Panc1 (cell line): ENCODE results near the gene WFIKKN2. TPM values are rescaled to one million over a fixed set of nuclear protein-coding genes. Genes with fewer than 3 reads are reported as not detected.

Source experiments
- ATAC-seq: fragments of 200-7000 bp; cut with Tn5 transposase; 2 replicates; pipeline ENCODE4 v1.9.1; 2020; ENCODE audit warnings: mild to moderate bottlenecking, moderate library complexity
- BruUV-seq: library from RNA; stranded (reverse); fragments of 400-500 nt; replicated peaks from 2 replicates; lab custom pipeline; 2021; lab: Mats Ljungman, UMichigan
- CTCF ChIA-PET: fragments of 300-600 bp; sonication (Branson Sonifier 250); formaldehyde crosslinking; loops from one replicate; lab custom pipeline; 2022; ENCODE audit warnings: antibody characterized with exemption; lab: Charles Lee
- POLR2A ChIA-PET: fragments of 300-600 bp; sonication (Branson Sonifier 250); formaldehyde crosslinking; loops from one replicate; lab custom pipeline; 2022; ENCODE audit warnings: antibody characterized with exemption; lab: Charles Lee
- DNase-seq: peaks from one replicate; pipeline ENCODE4 v3.0.0-alpha.2; 2010; ENCODE audit warnings: low read depth, low spot score
- H3K27ac ChIP-seq: 2 replicates; pipeline ENCODE4 v1.5.1; 2011; ENCODE audit warnings: mild to moderate bottlenecking, low read length, inconsistent platforms
- H3K27me3 ChIP-seq: fragments of 200-500 bp; sonication (Bioruptor generic); 2 replicates; pipeline ENCODE4 v1.6.0; 2014; ENCODE audit warnings: low read length, inconsistent platforms; ENCODE audit not compliant: control insufficient read depth, insufficient read depth
- H3K36me3 ChIP-seq: fragments of 200-500 bp; sonication (Bioruptor generic); 2 replicates; pipeline ENCODE4 v1.5.1; 2014; ENCODE audit warnings: inconsistent platforms, mild to moderate bottlenecking, low read length, moderate library complexity; ENCODE audit not compliant: control insufficient read depth, insufficient read depth
- H3K4me1 ChIP-seq: 2 replicates; pipeline ENCODE4 v1.5.1; 2011; ENCODE audit warnings: inconsistent platforms, mild to moderate bottlenecking, low read length, moderate library complexity; ENCODE audit not compliant: control insufficient read depth, insufficient read depth
- H3K4me3 ChIP-seq, 2 experiments: 2 replicates each; pipeline ENCODE4 v1.5.1; 2011 to 2012; ENCODE audit warnings: low read depth in 2 of 2, low read length in 2 of 2, mild to moderate bottlenecking in 2 of 2, inconsistent platforms in 1 of 2, moderate library complexity in 1 of 2
- H3K9me3 ChIP-seq: fragments of 200-500 bp; sonication (Bioruptor generic); 2 replicates; pipeline ENCODE4 v1.5.1; 2014; ENCODE audit warnings: low read depth, mild to moderate bottlenecking, inconsistent platforms, low read length, moderate library complexity; ENCODE audit not compliant: control insufficient read depth, insufficient read depth
- POLR2AphosphoS5 ChIP-seq: IDR thresholded peaks from 2 replicates; pipeline ENCODE4 v1.6.1; 2012; ENCODE audit warnings: mild to moderate bottlenecking, low read depth, low read length, moderate library complexity
- SIN3A ChIP-seq: IDR thresholded peaks from 2 replicates; pipeline ENCODE4 v1.6.1; 2012; ENCODE audit warnings: low read depth, mild to moderate bottlenecking, low read length, moderate library complexity, borderline replicate concordance; ENCODE audit not compliant: insufficient read depth
- TCF7L2 ChIP-seq: IDR thresholded peaks from 2 replicates; pipeline ENCODE4 v1.6.1; 2011; ENCODE audit warnings: mild to moderate bottlenecking, low read depth, low read length, inconsistent platforms
- in situ Hi-C: cut with HindIII; loops from 2 replicates; pipeline ENCODE4 v1.10.0; 2016; ENCODE audit warnings: low sequenced_read_pairs, low pct_unique_long_range_greater_than_20kb
- intact Hi-C: fragments of 100-400 bp; cut with micrococcal nuclease; formaldehyde crosslinking; loops from one replicate; pipeline ENCODE4 v1.10.0; 2022; ENCODE audit not compliant: unreplicated experiment
- total RNA-seq: library from RNA; stranded (reverse); gene quantifications from one replicate; pipeline ENCODE4 v1.2.1, GENCODE V29; 2021; ENCODE audit not compliant: unreplicated experiment
- TF ChIP-seq, protein P1 (sequence below): fragments of 450-650 bp; IDR thresholded peaks from 2 replicates; pipeline ENCODE4 v1.5.1; 2017; ENCODE audit warnings: mild to moderate bottlenecking
- TF ChIP-seq, protein P2 (sequence below), 2 experiments: IDR thresholded peaks; 2 replicates each; pipeline ENCODE4 v1.6.1; 2011 to 2012; ENCODE audit warnings: low read depth in 2 of 2, control low read depth in 1 of 2, low read length in 1 of 2, mild to moderate bottlenecking in 1 of 2, moderate library complexity in 1 of 2; ENCODE audit not compliant: insufficient read depth in 1 of 2

Gene WFIKKN2
- total RNA-seq, 1 experiment from 2014 or later: 0.05 TPM

DNA sequence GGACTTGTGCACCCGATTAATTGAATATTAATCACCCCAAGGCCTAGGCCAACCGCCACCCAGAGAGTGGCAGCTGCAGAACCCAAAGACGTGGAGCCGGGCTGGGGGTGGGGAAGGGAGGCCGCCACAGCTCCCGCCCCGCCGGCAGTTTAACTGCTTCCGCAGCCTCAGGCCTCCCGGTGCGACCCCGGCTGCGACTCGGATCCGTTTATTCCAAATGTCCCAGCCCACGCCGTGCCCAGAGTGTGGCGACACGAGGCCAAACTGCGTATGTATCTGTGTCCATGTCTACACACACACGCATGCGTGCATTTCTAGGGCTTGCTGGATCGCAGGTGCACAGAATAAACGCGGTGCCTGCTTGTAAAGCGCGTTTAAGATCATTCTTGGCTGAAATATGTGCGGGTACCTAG lies 31.6 kb downstream of the WFIKKN2 start:
- H3K27ac ChIP-seq: peak overlapping the region; percentile 99
- ATAC-seq: peak; percentile 33
- intact Hi-C loops: no loop called here
- TF ChIP-seq, protein P1, sequence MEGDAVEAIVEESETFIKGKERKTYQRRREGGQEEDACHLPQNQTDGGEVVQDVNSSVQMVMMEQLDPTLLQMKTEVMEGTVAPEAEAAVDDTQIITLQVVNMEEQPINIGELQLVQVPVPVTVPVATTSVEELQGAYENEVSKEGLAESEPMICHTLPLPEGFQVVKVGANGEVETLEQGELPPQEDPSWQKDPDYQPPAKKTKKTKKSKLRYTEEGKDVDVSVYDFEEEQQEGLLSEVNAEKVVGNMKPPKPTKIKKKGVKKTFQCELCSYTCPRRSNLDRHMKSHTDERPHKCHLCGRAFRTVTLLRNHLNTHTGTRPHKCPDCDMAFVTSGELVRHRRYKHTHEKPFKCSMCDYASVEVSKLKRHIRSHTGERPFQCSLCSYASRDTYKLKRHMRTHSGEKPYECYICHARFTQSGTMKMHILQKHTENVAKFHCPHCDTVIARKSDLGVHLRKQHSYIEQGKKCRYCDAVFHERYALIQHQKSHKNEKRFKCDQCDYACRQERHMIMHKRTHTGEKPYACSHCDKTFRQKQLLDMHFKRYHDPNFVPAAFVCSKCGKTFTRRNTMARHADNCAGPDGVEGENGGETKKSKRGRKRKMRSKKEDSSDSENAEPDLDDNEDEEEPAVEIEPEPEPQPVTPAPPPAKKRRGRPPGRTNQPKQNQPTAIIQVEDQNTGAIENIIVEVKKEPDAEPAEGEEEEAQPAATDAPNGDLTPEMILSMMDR: no peak
- TF ChIP-seq, protein P2, sequence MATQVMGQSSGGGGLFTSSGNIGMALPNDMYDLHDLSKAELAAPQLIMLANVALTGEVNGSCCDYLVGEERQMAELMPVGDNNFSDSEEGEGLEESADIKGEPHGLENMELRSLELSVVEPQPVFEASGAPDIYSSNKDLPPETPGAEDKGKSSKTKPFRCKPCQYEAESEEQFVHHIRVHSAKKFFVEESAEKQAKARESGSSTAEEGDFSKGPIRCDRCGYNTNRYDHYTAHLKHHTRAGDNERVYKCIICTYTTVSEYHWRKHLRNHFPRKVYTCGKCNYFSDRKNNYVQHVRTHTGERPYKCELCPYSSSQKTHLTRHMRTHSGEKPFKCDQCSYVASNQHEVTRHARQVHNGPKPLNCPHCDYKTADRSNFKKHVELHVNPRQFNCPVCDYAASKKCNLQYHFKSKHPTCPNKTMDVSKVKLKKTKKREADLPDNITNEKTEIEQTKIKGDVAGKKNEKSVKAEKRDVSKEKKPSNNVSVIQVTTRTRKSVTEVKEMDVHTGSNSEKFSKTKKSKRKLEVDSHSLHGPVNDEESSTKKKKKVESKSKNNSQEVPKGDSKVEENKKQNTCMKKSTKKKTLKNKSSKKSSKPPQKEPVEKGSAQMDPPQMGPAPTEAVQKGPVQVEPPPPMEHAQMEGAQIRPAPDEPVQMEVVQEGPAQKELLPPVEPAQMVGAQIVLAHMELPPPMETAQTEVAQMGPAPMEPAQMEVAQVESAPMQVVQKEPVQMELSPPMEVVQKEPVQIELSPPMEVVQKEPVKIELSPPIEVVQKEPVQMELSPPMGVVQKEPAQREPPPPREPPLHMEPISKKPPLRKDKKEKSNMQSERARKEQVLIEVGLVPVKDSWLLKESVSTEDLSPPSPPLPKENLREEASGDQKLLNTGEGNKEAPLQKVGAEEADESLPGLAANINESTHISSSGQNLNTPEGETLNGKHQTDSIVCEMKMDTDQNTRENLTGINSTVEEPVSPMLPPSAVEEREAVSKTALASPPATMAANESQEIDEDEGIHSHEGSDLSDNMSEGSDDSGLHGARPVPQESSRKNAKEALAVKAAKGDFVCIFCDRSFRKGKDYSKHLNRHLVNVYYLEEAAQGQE (IDR thresholded peaks at IDR 0.05; ENCODE audit: insufficient read depth in 1 of 2, low read depth in 2 of 2, low read length in 1 of 2): no peak
- TF ChIP-seq TCF7L2: no peak
- POLR2A ChIA-PET: interaction anchor here (0.6 to 3.2 kb wide), 10 partner anchors 12 to 82 kb away, joined by 3 to 30 read pairs (median 8); no protein-coding TSS in a partner anchor
- H3K27me3 ChIP-seq: no peaks in the 10 kb centered on the region
- CTCF ChIA-PET: interaction anchor here (0.6 to 1.3 kb wide), 2 partner anchors 23 to 244 kb away, joined by 3 to 4 read pairs; no protein-coding TSS in a partner anchor
- peaks cover 29% of the 10 kb centered on the region for H3K4me1 ChIP-seq
- peaks cover 18% of the 10 kb centered on the region for H3K36me3 ChIP-seq
- DNase-seq: no peak
- no peaks in the 10 kb centered on the region for H3K9me3 ChIP-seq
- BruUV-seq: no TSS peak
- H3K4me3 ChIP-seq: peak overlapping the region; percentile 91 to 96
- in situ Hi-C loops: no loop called here

DNA sequence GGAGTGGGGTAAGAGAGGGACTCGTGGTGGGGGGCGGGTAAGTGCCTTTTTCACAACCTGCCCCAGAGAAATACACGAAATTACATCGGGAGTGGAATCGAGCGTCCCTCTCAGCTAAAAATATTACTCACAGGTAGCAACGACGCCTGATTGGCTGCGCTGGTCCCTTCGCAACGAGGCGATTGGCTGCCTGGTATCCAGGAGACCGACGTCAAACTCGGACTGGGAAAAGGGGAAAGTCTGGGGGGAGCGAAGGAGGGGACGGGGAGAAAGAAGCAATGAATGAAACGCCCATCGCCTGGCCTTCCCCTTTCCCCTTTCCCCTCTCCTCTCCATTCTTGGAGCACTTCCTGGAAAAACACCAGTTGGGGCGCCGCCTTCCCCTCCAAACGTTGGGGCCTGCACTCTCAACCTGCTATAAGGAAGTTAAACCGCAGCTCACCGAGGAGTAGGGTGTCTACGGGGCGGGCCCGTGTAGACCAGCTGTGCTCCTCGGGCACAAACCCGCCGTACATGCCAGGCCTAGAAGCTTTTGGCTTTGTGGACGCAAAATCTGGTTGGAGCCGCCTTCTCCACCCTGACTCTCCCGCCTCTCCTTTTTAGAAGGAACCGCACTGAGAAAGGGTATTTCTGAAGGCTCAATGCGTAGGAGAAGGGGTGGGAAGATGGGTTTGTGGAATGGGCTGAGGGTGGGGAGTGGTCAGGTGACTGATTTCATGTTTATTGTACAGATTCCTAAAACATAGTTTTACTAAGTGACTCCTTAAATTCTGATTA lies 32.2 kb downstream of the WFIKKN2 start:
- DNase-seq: peak; percentile 82
- intact Hi-C loops: no loop called here
- BruUV-seq: no TSS peak
- Histone ChIP-seq H3K27ac (peak overlapping the region; percentile 99), H3K36me3 (peaks cover 12% of the 10 kb centered on the region), H3K4me3 (peak overlapping the region; percentile 91 to 96), H3K9me3 (no peaks in the 10 kb centered on the region), H3K27me3 (no peaks in the 10 kb centered on the region), H3K4me1 (peaks cover 25% of the 10 kb centered on the region)
- POLR2A ChIA-PET: interaction anchor here (0.6 to 3.2 kb wide), 4 partner anchors 15 to 81 kb away, joined by 8 to 30 read pairs (median 10); no protein-coding TSS in a partner anchor
- TF ChIP-seq, protein P2 (IDR thresholded peaks at IDR 0.05; ENCODE audit: insufficient read depth in 1 of 2, low read depth in 2 of 2, low read length in 1 of 2): no peak
- TF ChIP-seq TCF7L2 (peak; percentile 7; the same call in 1 of the 2 replicates), POLR2AphosphoS5 (peak; percentile 80), SIN3A (peak; percentile 89; the same call in 1 of the 2 replicates)
- TF ChIP-seq, protein P1: no peak
- peak; percentile 79 for ATAC-seq
- in situ Hi-C loops: no loop called here
- CTCF ChIA-PET: interaction anchor here (0.6 to 1.3 kb wide), 3 partner anchors 24 to 243 kb away, joined by 3 to 8 read pairs (median 4); no protein-coding TSS in a partner anchor
